Astrocyte (in vitro differentiated cells and primary cell): ENCODE results near the gene WDR33. TPM values are rescaled to one million over a fixed set of nuclear protein-coding genes. Genes with fewer than 3 reads are reported as not detected.

Source experiments
- DNase-seq: peaks from one replicate; pipeline ENCODE4 v3.0.0-alpha.2; 2010; ENCODE audit warnings: low read depth
- FAIRE-seq: peaks from 2 replicates; lab custom pipeline; 2011; peaks lifted over from hg19 to GRCh38; lab: Jason Lieb, UNC
- H2AFZ ChIP-seq: 2 replicates; pipeline ENCODE4 v1.6.0; 2012; ENCODE audit warnings: low read depth, low read length, inconsistent platforms
- H3K27ac ChIP-seq: 2 replicates; pipeline ENCODE4 v1.5.1; 2011; ENCODE audit warnings: low read depth, low read length, inconsistent platforms
- H3K27me3 ChIP-seq: 2 replicates; pipeline ENCODE4 v1.6.0; 2011; ENCODE audit warnings: low read length, inconsistent platforms; ENCODE audit not compliant: insufficient read depth
- H3K36me3 ChIP-seq: 2 replicates; pipeline ENCODE4 v1.5.1; 2011; ENCODE audit warnings: low read length, inconsistent platforms; ENCODE audit not compliant: insufficient read depth
- H3K4me1 ChIP-seq: 2 replicates; pipeline ENCODE4 v1.5.1; 2011; ENCODE audit warnings: low read length, inconsistent platforms; ENCODE audit not compliant: insufficient read depth
- H3K4me2 ChIP-seq: 2 replicates; pipeline ENCODE4 v1.6.0; 2012; ENCODE audit warnings: low read length, inconsistent platforms
- H3K4me3 ChIP-seq: 2 replicates; pipeline ENCODE4 v1.5.1; 2011; ENCODE audit warnings: low read depth, mild to moderate bottlenecking, low read length, inconsistent platforms; ENCODE audit not compliant: insufficient read depth
- H3K79me2 ChIP-seq: 2 replicates; pipeline ENCODE4 v1.6.0; 2012; ENCODE audit warnings: mild to moderate bottlenecking, low read length, inconsistent platforms; ENCODE audit not compliant: insufficient read depth
- H3K9ac ChIP-seq: 2 replicates; pipeline ENCODE4 v1.6.0; 2012; ENCODE audit warnings: mild to moderate bottlenecking, low read length, inconsistent platforms
- H3K9me3 ChIP-seq: 2 replicates; pipeline ENCODE4 v1.5.1; 2012; ENCODE audit warnings: low read depth, mild to moderate bottlenecking, low read length, inconsistent platforms; ENCODE audit not compliant: insufficient read depth
- H4K20me1 ChIP-seq: 2 replicates; pipeline ENCODE4 v1.6.0; 2012; ENCODE audit warnings: low read length, inconsistent platforms; ENCODE audit not compliant: insufficient read depth
- H3K27ac Mint-ChIP-seq: one replicate; pipeline ENCODE4 v1.8.0; 2021; ENCODE audit warnings: mild to moderate bottlenecking, mixed read lengths; ENCODE audit not compliant: unreplicated experiment
- H3K27me3 Mint-ChIP-seq: one replicate; pipeline ENCODE4 v1.8.0; 2021; ENCODE audit warnings: low read depth, mixed read lengths; ENCODE audit not compliant: unreplicated experiment
- H3K36me3 Mint-ChIP-seq: one replicate; pipeline ENCODE4 v1.8.0; 2021; ENCODE audit warnings: low read depth, mixed read lengths; ENCODE audit not compliant: unreplicated experiment
- H3K4me1 Mint-ChIP-seq: one replicate; pipeline ENCODE4 v1.8.0; 2021; ENCODE audit warnings: low read depth, mixed read lengths; ENCODE audit not compliant: unreplicated experiment
- H3K4me3 Mint-ChIP-seq: one replicate; pipeline ENCODE4 v1.8.0; 2021; ENCODE audit warnings: mild to moderate bottlenecking, moderate library complexity, mixed read lengths; ENCODE audit not compliant: unreplicated experiment
- H3K9me3 Mint-ChIP-seq: one replicate; pipeline ENCODE4 v1.8.0; 2021; ENCODE audit warnings: mild to moderate bottlenecking, mixed read lengths; ENCODE audit not compliant: unreplicated experiment
- CTCF ChIP-seq: IDR thresholded peaks from 2 replicates; pipeline ENCODE4 v1.5.1; 2011; ENCODE audit warnings: low read depth, mild to moderate bottlenecking, inconsistent platforms, low read length, moderate library complexity; ENCODE audit not compliant: insufficient read depth
- EZH2 ChIP-seq: IDR thresholded peaks from 2 replicates; pipeline ENCODE4 v1.6.1; 2012; ENCODE audit warnings: mild to moderate bottlenecking, low read length, inconsistent platforms; ENCODE audit not compliant: insufficient read depth
- total RNA-seq: library from RNA; stranded (reverse); gene quantifications from 2 replicates; pipeline ENCODE4 v1.2.1, GENCODE V29; 2021

WDR33 gene
- total RNA-seq, 1 donor from 2014 or later, result 40.9 TPM

GRCh38 chr2:127762846-127763245, 48.1 kb downstream of the WDR33 start:
- Histone ChIP-seq H3K36me3 (peaks cover 34% of the 10 kb centered on the region), H3K27ac (peak overlapping the region; percentile 59), H3K4me2 (no peak overlapping the region), H3K79me2 (peaks cover 3% of the 10 kb centered on the region), H3K27me3 (no peaks in the 10 kb centered on the region), H4K20me1 (peaks cover 12% of the 10 kb centered on the region), H3K4me3 (no peak overlapping the region), H3K9me3 (no peaks in the 10 kb centered on the region), H3K9ac (peak overlapping the region; percentile 6), H3K4me1 (no peaks in the 10 kb centered on the region), H2AFZ (no peak overlapping the region)
- H3K27me3 Mint-ChIP-seq, result no peaks in the 10 kb centered on the region
- peak; percentile 89 for DNase-seq
- H3K27ac Mint-ChIP-seq, result no peak overlapping the region
- TF ChIP-seq CTCF (no peak), EZH2 (no peak)
- FAIRE-seq, result no peak
- H3K9me3 Mint-ChIP-seq, result no peaks in the 10 kb centered on the region
- peaks cover 6% of the 10 kb centered on the region for H3K36me3 Mint-ChIP-seq
- H3K4me3 Mint-ChIP-seq, result no peak overlapping the region
- peaks cover 20% of the 10 kb centered on the region for H3K4me1 Mint-ChIP-seq

GRCh38 chr2:127762441-127762840, 48.5 kb downstream of the WDR33 start:
- Histone ChIP-seq H3K9ac (no peak overlapping the region), H2AFZ (no peak overlapping the region), H4K20me1 (peaks cover 12% of the 10 kb centered on the region), H3K36me3 (peaks cover 33% of the 10 kb centered on the region), H3K4me1 (no peaks in the 10 kb centered on the region), H3K4me3 (no peak overlapping the region), H3K27me3 (no peaks in the 10 kb centered on the region), H3K9me3 (no peaks in the 10 kb centered on the region), H3K79me2 (peaks cover 3% of the 10 kb centered on the region), H3K27ac (no peak overlapping the region), H3K4me2 (no peak overlapping the region)
- FAIRE-seq (no peak), DNase-seq (no peak)
- TF ChIP-seq EZH2 (no peak), CTCF (no peak)
- Mint-ChIP-seq H3K4me1 (peaks cover 20% of the 10 kb centered on the region), H3K9me3 (no peaks in the 10 kb centered on the region), H3K27ac (no peak overlapping the region), H3K4me3 (no peak overlapping the region), H3K36me3 (peaks cover 6% of the 10 kb centered on the region), H3K27me3 (no peaks in the 10 kb centered on the region)

GRCh38 chr2:127759931-127760330, 51.0 kb downstream of the WDR33 start:
- peaks cover 6% of the 10 kb centered on the region for H3K36me3 Mint-ChIP-seq

More at GRCh38 chr2:127759931-127760330, 51.0 kb downstream of the WDR33 start:
- DNase-seq (peak; percentile 30), FAIRE-seq (peak; percentile 17)
- Histone ChIP-seq H3K4me3 (no peak overlapping the region), H3K27ac (no peak overlapping the region), H3K27me3 (no peaks in the 10 kb centered on the region), H3K36me3 (peaks cover 26% of the 10 kb centered on the region), H2AFZ (no peak overlapping the region), H3K4me1 (no peaks in the 10 kb centered on the region), H3K9me3 (no peaks in the 10 kb centered on the region), H3K9ac (no peak overlapping the region), H4K20me1 (peaks cover 10% of the 10 kb centered on the region), H3K4me2 (no peak overlapping the region), H3K79me2 (no peaks in the 10 kb centered on the region)
- Mint-ChIP-seq H3K27me3 (no peaks in the 10 kb centered on the region), H3K9me3 (no peaks in the 10 kb centered on the region), H3K4me1 (peaks cover 20% of the 10 kb centered on the region), H3K4me3 (no peak overlapping the region), H3K27ac (no peak overlapping the region)
- TF ChIP-seq CTCF (no peak), EZH2 (no peak)
